Thyroid gland (tissue), 4 donors: Measurements from ENCODE around the gene CHIC1.
"Not testable (repeated sequence)": the region's sequence is repeated elsewhere in the genome, so short reads cannot be mapped to it uniquely, and the experiment has no call there.

ENCODE experiments used
- POLR2A ChIP-seq, 2 donors: fragments of 450-650 bp; IDR thresholded peaks; one replicate each; pipeline ENCODE4 v1.6.1; 2017; ENCODE audit warnings: antibody characterized with exemption in 2 of 2, mild to moderate bottlenecking in 2 of 2, moderate library complexity in 1 of 2
- TF ChIP-seq, protein P1 (sequence below), 6 experiments: fragments of 200-600 bp in 3 of 6; fragments of 450-650 bp in 3 of 6; sonication (generic) in 3 of 6; IDR thresholded peaks; one replicate each; pipeline ENCODE4 v1.5.1; 2016 to 2019; ENCODE audit warnings: antibody characterized with exemption in 6 of 6, mild to moderate bottlenecking in 2 of 6, inconsistent platforms in 1 of 6, moderate library complexity in 1 of 6

DNA sequence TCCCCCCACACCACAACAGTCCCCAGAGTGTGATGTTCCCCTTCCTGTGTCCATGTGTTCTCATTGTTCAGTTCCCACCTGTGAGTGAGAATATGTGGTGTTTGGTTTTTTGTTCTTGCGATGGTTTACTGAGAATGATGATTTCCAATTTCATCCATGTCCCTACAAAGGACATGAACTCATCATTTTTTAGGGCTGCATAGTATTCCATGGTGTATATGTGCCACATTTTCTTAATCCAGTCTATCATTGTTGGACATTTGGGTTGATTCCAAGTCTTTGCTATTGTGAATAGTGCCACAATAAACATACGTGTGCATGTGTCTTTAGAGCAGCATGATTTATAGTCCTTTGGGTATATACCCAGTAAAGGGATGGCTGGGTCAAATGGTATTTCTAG, 78.7 kb downstream of the CHIC1 start:
- TF ChIP-seq POLR2A (IDR thresholded peaks at IDR 0.05) = not testable (repeated sequence)
- TF ChIP-seq, protein P1, sequence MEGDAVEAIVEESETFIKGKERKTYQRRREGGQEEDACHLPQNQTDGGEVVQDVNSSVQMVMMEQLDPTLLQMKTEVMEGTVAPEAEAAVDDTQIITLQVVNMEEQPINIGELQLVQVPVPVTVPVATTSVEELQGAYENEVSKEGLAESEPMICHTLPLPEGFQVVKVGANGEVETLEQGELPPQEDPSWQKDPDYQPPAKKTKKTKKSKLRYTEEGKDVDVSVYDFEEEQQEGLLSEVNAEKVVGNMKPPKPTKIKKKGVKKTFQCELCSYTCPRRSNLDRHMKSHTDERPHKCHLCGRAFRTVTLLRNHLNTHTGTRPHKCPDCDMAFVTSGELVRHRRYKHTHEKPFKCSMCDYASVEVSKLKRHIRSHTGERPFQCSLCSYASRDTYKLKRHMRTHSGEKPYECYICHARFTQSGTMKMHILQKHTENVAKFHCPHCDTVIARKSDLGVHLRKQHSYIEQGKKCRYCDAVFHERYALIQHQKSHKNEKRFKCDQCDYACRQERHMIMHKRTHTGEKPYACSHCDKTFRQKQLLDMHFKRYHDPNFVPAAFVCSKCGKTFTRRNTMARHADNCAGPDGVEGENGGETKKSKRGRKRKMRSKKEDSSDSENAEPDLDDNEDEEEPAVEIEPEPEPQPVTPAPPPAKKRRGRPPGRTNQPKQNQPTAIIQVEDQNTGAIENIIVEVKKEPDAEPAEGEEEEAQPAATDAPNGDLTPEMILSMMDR (IDR thresholded peaks at IDR 0.05) = not testable (repeated sequence)
